GM21528 (cell line): ENCODE results near the gene PBLD.

Source experiments
- ATAC-seq: cut with Tn5 transposase; IDR thresholded peaks from one replicate; pipeline ENCODE4 v1.9.1; 2021; ENCODE audit warnings: mild to moderate bottlenecking, moderate library complexity; ENCODE audit not compliant: unreplicated experiment, low FRiP score

The PBLD gene

DNA sequence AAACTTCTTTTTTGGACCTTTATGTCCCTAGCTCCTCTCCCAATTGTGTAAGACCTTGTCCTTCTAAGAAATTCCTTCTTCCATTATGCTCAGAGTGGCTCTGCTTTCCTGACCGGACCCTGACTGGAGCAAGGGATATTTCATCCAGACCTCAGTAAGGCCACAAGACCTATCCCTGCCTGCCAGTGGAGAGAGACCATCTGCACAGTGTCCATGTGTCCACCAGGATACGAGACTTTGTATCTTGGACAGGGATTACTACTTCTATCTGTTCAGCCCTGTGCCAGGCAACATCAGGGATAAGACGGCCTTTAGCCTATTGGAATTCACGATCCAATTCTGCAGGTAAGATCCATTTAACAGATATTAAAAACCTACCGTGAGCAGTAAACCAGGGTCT is 93.7 kb downstream of the PBLD start:
- no peak for ATAC-seq

DNA sequence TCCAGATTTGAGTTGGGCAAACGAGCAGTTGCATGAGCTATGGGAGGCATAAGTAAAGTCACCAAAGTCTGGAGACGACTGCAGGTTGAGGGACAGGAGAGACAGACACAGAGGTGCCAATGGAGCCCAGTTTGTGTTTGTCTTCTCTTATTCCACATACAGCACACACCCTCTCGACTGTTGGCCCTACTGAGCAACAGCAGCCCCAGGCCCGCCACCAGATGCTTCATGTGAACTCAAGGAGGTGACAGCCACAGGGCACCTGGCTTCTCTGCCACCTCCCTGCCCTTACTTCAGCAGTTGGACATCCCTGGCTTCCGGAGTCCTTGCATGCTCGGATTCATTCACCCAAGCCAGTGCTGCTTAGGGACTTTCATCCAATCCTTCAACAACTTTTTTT is 94.4 kb downstream of the PBLD start:
- no peak for ATAC-seq

DNA sequence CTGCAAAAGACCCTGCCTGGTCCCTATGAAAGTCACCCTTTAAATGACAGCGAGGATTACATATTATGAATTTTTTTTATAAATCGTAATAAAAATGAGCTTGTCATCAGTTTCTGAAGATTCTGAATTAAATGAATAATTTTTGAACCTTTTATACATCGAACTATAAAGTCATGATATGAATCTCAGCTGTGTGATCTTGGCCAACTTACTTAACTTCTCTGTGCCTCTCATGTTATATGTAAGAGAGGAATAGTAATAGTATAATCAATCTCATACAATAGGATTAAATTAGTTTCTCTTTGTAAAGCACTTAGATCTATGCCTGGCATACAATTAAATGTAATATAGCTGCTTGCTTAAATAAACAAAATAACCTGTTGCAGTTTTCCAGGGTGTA is 95.6 kb downstream of the PBLD start:
- no peak for ATAC-seq

DNA sequence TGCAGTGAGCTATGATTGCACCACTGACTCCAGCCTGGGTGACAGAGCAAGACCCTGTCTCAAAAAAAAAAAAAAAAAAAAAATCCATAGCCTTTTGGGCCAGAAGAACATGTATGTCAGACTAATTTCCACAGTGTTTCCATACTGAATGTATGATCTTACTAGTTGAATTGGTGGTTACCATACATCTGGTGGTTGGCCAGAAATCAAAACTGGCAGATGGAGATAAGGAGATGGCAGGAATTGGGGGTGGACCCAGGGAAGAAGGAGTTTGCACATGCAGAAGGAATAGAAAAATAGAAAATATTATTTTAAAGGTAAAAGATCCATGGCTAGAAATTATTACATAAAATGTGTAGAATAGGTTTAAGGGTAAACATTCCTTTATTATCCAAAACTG is 97.1 kb downstream of the PBLD start:
- ATAC-seq: no peak

DNA sequence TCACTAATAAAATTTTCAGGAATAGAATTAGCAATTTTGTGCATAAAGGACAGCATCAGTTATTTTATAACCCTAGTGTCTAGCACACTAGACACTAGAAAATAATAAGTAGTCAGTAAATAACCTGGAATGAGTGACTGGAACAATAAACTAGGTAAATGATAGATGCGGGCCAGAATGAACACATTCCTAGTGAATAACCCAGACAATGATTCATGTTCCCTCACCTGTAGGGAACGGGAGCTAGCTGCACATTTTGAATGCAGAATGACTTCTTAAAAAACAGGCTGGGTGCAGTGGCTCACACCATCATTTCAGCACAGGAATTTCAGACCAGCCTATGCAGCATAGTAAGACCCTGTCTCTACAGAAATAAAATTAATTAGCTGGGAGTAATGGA is 97.6 kb downstream of the PBLD start:
- ATAC-seq: no peak

DNA sequence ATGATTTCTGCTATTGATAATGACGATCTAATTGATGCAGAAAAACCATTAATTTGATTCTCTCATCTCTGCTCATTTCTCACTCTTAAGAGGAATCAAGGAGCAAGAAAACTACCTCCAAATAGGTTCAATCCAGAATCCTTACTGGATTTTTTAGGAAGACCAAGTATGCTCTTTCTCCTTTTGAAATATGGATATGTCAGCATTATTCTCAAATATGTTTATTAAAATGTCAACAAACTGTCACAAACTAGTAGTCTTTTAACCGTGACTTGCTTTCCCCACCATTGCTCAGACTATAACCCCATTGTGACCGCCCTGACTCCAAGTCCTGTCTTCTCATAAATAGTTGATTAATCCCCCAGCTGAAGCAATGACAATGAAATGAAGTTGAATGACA is 99.7 kb downstream of the PBLD start:
- ATAC-seq: no peak
